ENCODE results near the gene SOX6.

SOX6 gene

GRCh38 chr11:16011396-16011795 is 344.9 kb downstream of the SOX6 start:
- Histone ChIP-seq H3K4me3 (ENCODE audit: low read depth, low read length) (no peak overlapping the region), H3K9ac (no peak overlapping the region), H3K4me2 (ENCODE audit: low read length) (no peak overlapping the region), H3K27me3 (ENCODE audit: control insufficient read depth, insufficient read depth, low read length) (no peaks in the 10 kb centered on the region), H3K79me2 (no peaks in the 10 kb centered on the region), H3K9me3 (ENCODE audit: control insufficient read depth, low read length) (no peaks in the 10 kb centered on the region), H3K27ac (no peak overlapping the region), H3K36me3 (ENCODE audit: control insufficient read depth, insufficient read depth, low read length) (no peaks in the 10 kb centered on the region), H2AFZ (no peak overlapping the region), H3K4me1 (no peaks in the 10 kb centered on the region)
- TF ChIP-seq, protein P1, sequence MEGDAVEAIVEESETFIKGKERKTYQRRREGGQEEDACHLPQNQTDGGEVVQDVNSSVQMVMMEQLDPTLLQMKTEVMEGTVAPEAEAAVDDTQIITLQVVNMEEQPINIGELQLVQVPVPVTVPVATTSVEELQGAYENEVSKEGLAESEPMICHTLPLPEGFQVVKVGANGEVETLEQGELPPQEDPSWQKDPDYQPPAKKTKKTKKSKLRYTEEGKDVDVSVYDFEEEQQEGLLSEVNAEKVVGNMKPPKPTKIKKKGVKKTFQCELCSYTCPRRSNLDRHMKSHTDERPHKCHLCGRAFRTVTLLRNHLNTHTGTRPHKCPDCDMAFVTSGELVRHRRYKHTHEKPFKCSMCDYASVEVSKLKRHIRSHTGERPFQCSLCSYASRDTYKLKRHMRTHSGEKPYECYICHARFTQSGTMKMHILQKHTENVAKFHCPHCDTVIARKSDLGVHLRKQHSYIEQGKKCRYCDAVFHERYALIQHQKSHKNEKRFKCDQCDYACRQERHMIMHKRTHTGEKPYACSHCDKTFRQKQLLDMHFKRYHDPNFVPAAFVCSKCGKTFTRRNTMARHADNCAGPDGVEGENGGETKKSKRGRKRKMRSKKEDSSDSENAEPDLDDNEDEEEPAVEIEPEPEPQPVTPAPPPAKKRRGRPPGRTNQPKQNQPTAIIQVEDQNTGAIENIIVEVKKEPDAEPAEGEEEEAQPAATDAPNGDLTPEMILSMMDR (IDR thresholded peaks at IDR 0.05) = no peak

GRCh38 chr11:16009021-16009420 is 347.3 kb downstream of the SOX6 start:
- H2AFZ ChIP-seq = no peak overlapping the region
- H3K9me3 ChIP-seq (ENCODE audit: control insufficient read depth, low read length) = no peaks in the 10 kb centered on the region
- H3K36me3 ChIP-seq (ENCODE audit: control insufficient read depth, insufficient read depth, low read length) = no peaks in the 10 kb centered on the region
- no peak overlapping the region for H3K4me3 ChIP-seq (ENCODE audit: low read depth, low read length)
- H3K79me2 ChIP-seq = no peaks in the 10 kb centered on the region
- TF ChIP-seq, protein P1 (IDR thresholded peaks at IDR 0.05) = no peak
- H3K27me3 ChIP-seq (ENCODE audit: control insufficient read depth, insufficient read depth, low read length) = no peaks in the 10 kb centered on the region
- H3K4me2 ChIP-seq (ENCODE audit: low read length) = no peak overlapping the region
- no peak overlapping the region for H3K9ac ChIP-seq
- H3K4me1 ChIP-seq = no peaks in the 10 kb centered on the region
- H3K27ac ChIP-seq = no peak overlapping the region

DNA sequence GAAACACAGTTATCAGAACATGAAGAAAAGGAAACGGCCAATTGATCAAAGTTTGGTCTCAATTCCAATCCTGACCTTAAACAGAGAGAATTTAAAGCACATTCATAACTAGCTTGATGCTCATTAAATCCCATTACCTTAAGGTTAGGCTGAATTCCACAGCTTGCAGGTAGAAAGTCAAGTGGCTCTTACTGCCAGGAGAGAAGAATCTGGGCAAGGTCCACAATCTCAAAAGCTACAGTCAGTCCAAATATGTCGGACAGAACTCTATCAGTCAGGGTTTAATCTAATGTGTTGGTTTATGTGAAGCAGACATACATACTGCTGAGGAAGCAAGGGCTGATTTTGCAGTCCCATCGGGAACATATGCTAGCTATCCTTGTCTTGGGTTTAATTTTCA is 348.8 kb downstream of the SOX6 start:
- Histone ChIP-seq H3K36me3 (ENCODE audit: control insufficient read depth, insufficient read depth, low read length) (no peaks in the 10 kb centered on the region), H3K4me3 (ENCODE audit: low read depth, low read length) (no peak overlapping the region), H2AFZ (no peak overlapping the region), H3K9ac (no peak overlapping the region), H3K79me2 (no peaks in the 10 kb centered on the region), H3K4me1 (no peaks in the 10 kb centered on the region), H3K4me2 (ENCODE audit: low read length) (no peak overlapping the region), H3K9me3 (ENCODE audit: control insufficient read depth, low read length) (no peaks in the 10 kb centered on the region), H3K27me3 (ENCODE audit: control insufficient read depth, insufficient read depth, low read length) (no peaks in the 10 kb centered on the region), H3K27ac (no peak overlapping the region)
- TF ChIP-seq, protein P1 (IDR thresholded peaks at IDR 0.05) = no peak

DNA sequence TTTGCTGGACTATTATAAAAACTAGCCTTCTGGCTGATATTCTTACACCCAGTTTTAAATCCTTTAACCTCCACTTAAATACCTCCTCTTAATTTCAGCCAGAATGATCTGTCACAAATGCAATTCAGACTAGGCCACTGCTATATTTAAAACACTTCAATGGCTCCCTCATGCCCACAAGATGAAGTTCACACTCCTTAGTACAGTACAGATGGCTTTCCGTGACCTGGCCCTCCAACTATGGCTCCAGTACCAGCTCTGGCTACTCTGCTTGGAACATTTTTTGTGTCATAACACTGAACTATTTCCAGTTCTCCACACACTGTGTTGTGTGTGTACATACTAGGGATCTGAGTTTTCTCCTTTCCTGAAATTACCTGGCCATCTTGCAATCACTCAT is 353.4 kb downstream of the SOX6 start:
- H2AFZ ChIP-seq = no peak overlapping the region
- H3K79me2 ChIP-seq = no peaks in the 10 kb centered on the region
- TF ChIP-seq, protein P1 (IDR thresholded peaks at IDR 0.05) = no peak
- no peak overlapping the region for H3K27ac ChIP-seq
- no peak overlapping the region for H3K4me2 ChIP-seq (ENCODE audit: low read length)
- H3K27me3 ChIP-seq (ENCODE audit: control insufficient read depth, insufficient read depth, low read length) = no peaks in the 10 kb centered on the region
- H3K9me3 ChIP-seq (ENCODE audit: control insufficient read depth, low read length) = no peaks in the 10 kb centered on the region
- no peaks in the 10 kb centered on the region for H3K36me3 ChIP-seq (ENCODE audit: control insufficient read depth, insufficient read depth, low read length)
- no peak overlapping the region for H3K9ac ChIP-seq
- H3K4me3 ChIP-seq (ENCODE audit: low read depth, low read length) = no peak overlapping the region
- no peaks in the 10 kb centered on the region for H3K4me1 ChIP-seq

DNA sequence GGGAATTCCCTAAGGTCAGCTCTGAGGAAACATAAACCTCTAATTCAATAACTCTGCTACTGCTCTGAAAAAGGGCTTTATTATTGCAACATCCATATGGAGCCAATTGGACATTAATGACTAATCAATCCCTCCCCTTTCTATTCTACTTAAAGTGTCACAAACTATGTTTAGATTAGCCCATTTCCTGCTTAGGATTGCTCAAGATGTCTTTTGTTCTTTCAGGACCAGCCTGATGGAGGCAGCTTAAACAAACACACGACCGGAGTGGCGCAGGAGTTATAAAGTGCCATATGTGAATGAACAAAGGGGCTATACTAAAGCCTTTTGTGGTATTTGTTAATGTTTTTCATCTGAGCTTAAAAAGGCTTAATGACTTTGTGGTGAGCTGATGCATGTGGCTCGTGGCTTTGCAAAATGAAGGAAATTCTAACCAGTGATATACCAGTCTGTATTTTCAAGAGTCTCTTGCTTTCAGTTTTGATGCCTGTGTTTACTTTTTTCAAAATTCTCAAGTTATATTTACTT is 354.4 kb downstream of the SOX6 start:
- Histone ChIP-seq H3K79me2 (no peaks in the 10 kb centered on the region), H2AFZ (no peak overlapping the region), H3K27me3 (ENCODE audit: control insufficient read depth, insufficient read depth, low read length) (no peaks in the 10 kb centered on the region), H3K4me1 (no peaks in the 10 kb centered on the region), H3K36me3 (ENCODE audit: control insufficient read depth, insufficient read depth, low read length) (no peaks in the 10 kb centered on the region), H3K9me3 (ENCODE audit: control insufficient read depth, low read length) (no peaks in the 10 kb centered on the region), H3K27ac (no peak overlapping the region), H3K4me2 (ENCODE audit: low read length) (no peak overlapping the region), H3K9ac (no peak overlapping the region), H3K4me3 (ENCODE audit: low read depth, low read length) (no peak overlapping the region)
- TF ChIP-seq, protein P1 (IDR thresholded peaks at IDR 0.05) = no peak

Measured in parathyroid adenoma (tissue), 2 donors.